Panc1 (cell line): ENCODE data around the gene MED14.

Source experiments
- CTCF ChIP-seq: fragments of 450-650 bp; IDR thresholded peaks from 2 replicates; pipeline ENCODE4 v1.5.1; 2017; ENCODE audit warnings: mild to moderate bottlenecking
- POLR2AphosphoS5 ChIP-seq: IDR thresholded peaks from 2 replicates; pipeline ENCODE4 v1.6.1; 2012; ENCODE audit warnings: mild to moderate bottlenecking, low read depth, low read length, moderate library complexity
- SIN3A ChIP-seq: IDR thresholded peaks from 2 replicates; pipeline ENCODE4 v1.6.1; 2012; ENCODE audit warnings: low read depth, mild to moderate bottlenecking, low read length, moderate library complexity, borderline replicate concordance; ENCODE audit not compliant: insufficient read depth
- TCF7L2 ChIP-seq: IDR thresholded peaks from 2 replicates; pipeline ENCODE4 v1.6.1; 2011; ENCODE audit warnings: mild to moderate bottlenecking, low read depth, low read length, inconsistent platforms
- TF ChIP-seq, protein P1 (sequence below), 2 experiments: IDR thresholded peaks; 2 replicates each; pipeline ENCODE4 v1.6.1; 2011 to 2012; ENCODE audit warnings: low read depth in 2 of 2, control low read depth in 1 of 2, low read length in 1 of 2, mild to moderate bottlenecking in 1 of 2, moderate library complexity in 1 of 2; ENCODE audit not compliant: insufficient read depth in 1 of 2

GRCh38 chrX:40780951-40781350 lies 45.6 kb upstream of the MED14 start:
- TF ChIP-seq CTCF (no peak), TCF7L2 (no peak), SIN3A (no peak), POLR2AphosphoS5 (no peak)
- TF ChIP-seq, protein P1, sequence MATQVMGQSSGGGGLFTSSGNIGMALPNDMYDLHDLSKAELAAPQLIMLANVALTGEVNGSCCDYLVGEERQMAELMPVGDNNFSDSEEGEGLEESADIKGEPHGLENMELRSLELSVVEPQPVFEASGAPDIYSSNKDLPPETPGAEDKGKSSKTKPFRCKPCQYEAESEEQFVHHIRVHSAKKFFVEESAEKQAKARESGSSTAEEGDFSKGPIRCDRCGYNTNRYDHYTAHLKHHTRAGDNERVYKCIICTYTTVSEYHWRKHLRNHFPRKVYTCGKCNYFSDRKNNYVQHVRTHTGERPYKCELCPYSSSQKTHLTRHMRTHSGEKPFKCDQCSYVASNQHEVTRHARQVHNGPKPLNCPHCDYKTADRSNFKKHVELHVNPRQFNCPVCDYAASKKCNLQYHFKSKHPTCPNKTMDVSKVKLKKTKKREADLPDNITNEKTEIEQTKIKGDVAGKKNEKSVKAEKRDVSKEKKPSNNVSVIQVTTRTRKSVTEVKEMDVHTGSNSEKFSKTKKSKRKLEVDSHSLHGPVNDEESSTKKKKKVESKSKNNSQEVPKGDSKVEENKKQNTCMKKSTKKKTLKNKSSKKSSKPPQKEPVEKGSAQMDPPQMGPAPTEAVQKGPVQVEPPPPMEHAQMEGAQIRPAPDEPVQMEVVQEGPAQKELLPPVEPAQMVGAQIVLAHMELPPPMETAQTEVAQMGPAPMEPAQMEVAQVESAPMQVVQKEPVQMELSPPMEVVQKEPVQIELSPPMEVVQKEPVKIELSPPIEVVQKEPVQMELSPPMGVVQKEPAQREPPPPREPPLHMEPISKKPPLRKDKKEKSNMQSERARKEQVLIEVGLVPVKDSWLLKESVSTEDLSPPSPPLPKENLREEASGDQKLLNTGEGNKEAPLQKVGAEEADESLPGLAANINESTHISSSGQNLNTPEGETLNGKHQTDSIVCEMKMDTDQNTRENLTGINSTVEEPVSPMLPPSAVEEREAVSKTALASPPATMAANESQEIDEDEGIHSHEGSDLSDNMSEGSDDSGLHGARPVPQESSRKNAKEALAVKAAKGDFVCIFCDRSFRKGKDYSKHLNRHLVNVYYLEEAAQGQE (IDR thresholded peaks at IDR 0.05; ENCODE audit: insufficient read depth in 1 of 2, low read depth in 2 of 2, low read length in 1 of 2): no peak
